CD4-positive, alpha-beta T cell treated with Interleukin-6 at 100 ng/mL for 8 hours (primary cell): ENCODE data around the gene BRMS1L.
A peak's percentile ranks its signal among the peaks of the same experiment; 100 is the strongest.
"Not testable (repeated sequence)": the region's sequence is repeated elsewhere in the genome, so short reads cannot be mapped to it uniquely, and the experiment has no call there.

ENCODE experiments used
- DNase-seq: peaks from one replicate; pipeline ENCODE4 v3.0.0-alpha.2; 2020; ENCODE audit warnings: mixed read lengths, low spot score

The BRMS1L gene

GRCh38 chr14:35826218-35826951 is at the start of gene BRMS1L:
Gene BRMS1L (plus strand): TSS chr14:35826338. CDS start chr14:35826517, 179 bp downstream.
- DNase-seq = peak; percentile 96

- no peak for DNase-seq
Observed at GRCh38 chr14:35776823-35777222, 49.3 kb upstream of the BRMS1L start.

DNA sequence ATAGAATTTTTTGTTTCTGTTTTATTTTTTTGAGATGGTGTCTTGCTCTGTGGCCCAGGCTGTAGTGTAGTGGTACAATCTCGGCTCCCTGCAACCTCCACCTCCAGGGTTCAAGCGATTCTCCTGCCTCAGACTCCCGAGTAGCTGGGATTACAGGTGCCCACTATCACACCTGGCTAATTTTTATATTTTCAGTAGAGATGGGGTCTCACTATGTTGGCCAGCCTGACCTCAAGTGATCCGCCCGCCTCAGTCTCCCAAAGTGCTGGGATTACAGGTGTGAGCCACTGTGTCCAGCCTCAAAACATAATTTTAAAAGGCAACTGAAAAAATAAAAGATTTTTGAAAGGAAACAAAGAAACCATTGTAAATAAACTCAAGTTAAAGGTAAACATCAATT is 48.6 kb upstream of the BRMS1L start:
- not testable (repeated sequence) for DNase-seq

DNA sequence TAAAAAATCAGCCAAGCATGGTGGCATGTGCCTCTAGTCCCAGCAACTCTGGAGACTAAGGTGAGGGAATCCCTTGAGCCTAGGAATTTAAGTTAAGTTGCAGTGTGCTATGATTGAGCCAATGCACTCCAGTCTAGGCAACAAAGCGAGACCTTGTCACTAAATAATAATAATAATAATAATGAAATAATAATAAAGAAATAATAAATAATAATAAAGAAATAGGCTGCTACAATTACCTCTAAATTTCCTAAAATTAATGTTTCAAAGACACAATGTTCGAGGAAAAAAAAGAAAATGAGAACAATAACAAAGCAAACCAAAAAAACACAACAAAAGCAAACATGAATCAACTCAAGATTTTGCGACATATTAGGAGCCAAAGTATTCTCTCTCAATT is 46.8 kb upstream of the BRMS1L start:
- DNase-seq = no peak

- DNase-seq = no peak
Observed at GRCh38 chr14:35783699-35784098, 42.4 kb upstream of the BRMS1L start.

GRCh38 chr14:35786856-35787255 is 39.3 kb upstream of the BRMS1L start:
- DNase-seq = no peak

DNA sequence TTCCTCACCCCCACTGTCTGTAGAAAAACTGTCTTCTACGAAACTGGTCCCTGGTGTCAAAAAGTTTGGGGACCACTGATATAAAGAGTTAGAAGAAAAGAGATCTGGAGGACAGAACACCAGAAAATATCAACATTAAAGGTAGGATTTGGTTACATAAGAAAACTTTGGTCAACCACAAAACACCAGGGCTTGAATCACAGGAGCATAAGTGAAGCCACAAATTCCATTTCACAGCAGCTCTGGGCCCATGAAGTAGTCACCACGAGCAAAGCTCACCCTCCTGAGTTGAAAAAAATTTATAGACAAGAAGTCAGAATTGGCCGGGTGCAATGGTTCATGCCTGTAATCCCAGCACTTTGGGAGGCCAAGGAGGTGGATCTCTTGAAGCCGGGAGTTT is 36.5 kb upstream of the BRMS1L start:
- DNase-seq = no peak

GRCh38 chr14:35797796-35798195 is 28.3 kb upstream of the BRMS1L start:
- DNase-seq = no peak

- DNase-seq = no peak
Observed at GRCh38 chr14:35806006-35806907, 19.9 kb upstream of the BRMS1L start.

GRCh38 chr14:35807131-35807961 is 18.8 kb upstream of the BRMS1L start:
- DNase-seq = no peak

DNA sequence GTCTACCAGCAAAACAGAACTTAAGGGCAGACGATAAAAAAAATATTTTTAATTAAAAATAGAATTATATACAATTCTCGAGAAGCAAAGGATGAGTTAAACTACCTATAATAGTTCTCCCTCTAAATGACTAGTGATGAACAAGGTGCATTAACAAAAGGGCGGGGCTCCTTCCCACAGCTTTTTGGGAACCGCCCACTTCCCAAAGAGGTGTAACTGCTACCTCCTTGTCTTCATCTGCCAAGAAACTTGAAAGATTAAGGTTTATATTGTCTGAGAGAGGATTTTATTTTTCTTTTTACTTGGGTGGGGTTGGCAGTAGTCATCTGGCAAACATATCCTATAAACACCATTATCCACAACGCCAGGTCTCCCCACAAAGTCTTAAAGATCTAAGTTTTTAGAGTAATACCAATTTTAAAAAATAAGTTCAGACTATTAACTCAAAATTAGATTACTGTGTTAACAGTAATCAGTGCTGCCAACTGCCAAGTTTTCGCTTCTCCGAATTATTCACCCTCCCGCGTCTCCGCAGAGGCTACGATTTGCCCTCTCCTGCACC is 18.0 kb upstream of the BRMS1L start:
- DNase-seq = peak; percentile 6

- DNase-seq = peak; percentile 94
Observed at GRCh38 chr14:35808638-35809563, 17.2 kb upstream of the BRMS1L start, which contains the start of gene RALGAPA1. Gene RALGAPA1 (minus strand): TSS chr14:35809295. CDS start chr14:35808835, 460 bp downstream.

GRCh38 chr14:35809597-35809996 is 16.5 kb upstream of the BRMS1L start:
- DNase-seq = no peak

GRCh38 chr14:35810963-35811362 is 15.2 kb upstream of the BRMS1L start:
- DNase-seq = no peak

DNA sequence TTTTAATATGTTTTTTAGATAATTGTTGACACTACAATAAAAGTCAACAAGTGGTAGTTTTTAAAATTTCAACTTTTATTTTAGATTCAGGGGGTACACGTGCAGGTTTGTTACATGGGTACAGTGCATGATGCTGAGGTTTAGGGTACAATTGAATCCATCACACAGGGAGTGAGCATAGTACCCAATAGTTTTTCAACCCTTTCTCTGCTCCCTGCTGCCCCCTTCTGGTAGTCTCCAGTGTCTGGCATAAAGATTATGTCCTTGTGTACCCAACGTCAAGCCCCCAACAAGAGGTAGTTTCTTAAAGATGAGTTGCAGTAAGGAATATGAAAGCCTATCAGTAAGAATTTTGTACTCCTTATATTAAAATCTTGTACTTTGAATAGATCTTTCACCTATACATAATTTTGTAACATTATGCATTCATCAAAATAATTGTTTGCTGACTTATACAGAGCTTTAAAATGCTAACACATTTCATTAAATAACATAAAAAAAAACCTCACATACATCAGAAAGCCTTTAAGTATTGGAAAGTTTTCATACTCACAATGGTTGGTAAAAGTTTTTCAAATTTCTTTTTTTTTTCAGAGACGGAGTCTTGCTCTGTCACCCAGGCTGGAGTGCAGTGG is 11.7 kb upstream of the BRMS1L start:
- peak; percentile 75 for DNase-seq

- DNase-seq = peak; percentile 9
Observed at GRCh38 chr14:35818346-35819115, 7.6 kb upstream of the BRMS1L start.

DNA sequence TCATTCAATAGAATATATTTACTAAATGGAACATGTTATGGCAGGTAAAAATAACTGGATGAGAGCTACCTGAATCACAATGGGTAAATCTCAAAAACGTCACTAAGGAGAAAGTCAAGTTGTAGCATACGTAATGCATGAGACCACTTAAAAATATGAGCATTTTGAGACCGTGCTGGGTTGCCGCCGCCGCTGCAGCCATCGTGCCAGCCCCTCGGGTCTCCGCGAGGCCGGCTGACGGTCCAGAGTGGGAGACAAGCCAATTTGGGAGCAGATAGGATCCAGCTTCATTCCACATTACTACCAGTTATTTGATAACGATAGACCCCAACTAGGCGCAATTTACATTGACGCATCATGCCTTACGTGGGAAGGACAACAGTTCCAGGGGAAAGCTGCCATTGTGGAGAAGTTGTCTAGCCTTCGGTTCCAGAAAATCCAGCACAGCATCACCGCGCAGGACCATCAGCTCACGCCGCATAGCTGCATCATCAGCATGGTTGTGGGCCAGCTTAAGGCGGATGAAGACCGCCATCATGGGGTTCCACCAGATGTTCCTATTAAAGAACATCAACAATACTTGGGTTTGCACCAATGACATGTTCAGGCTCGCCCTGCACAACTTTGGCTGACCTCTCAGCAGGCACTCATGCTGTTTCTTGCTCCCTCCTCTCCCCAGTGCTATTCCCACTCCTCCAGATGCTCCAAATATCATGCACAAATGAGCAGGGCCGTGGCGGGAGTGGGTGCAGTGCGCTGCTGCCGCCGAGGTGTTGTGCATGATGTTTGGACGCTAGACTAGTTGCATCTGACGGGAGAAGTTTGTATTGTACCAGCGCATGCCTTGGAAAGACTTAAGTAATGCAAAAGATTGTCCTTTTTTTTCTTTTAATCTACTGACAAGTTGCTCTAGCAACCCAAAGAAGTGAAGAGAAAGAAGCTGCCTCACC is 6.3 kb upstream of the BRMS1L start:
- no peak for DNase-seq
